Liver (tissue), 9 donors: Measurements from ENCODE around the gene NSFL1C. TPM values are rescaled to one million over a fixed set of nuclear protein-coding genes. Genes with fewer than 3 reads are reported as not detected.
A peak's percentile ranks its signal among the peaks of the same experiment; 100 is the strongest.

ENCODE experiments used
- DNase-seq: peaks from one replicate; pipeline ENCODE4 v3.0.0-alpha.2; 2017; ENCODE audit warnings: low spot score
- H3K27ac ChIP-seq, 2 donors: one replicate each; pipeline ENCODE4 v1.7.0; 2013; ENCODE audit warnings: inconsistent platforms in 2 of 2, low read length in 2 of 2, control low read depth in 1 of 2, low read depth in 1 of 2, mild to moderate bottlenecking in 1 of 2
- H3K27me3 ChIP-seq, 4 donors: one replicate each; pipeline versions ENCODE4 v1.6.1 to v1.7.0; 2013; ENCODE audit warnings: low read length in 3 of 4, inconsistent platforms in 1 of 4, mild to moderate bottlenecking in 1 of 4, moderate library complexity in 1 of 4; ENCODE audit not compliant: control insufficient read depth in 4 of 4, insufficient read depth in 4 of 4
- H3K36me3 ChIP-seq, 4 donors: one replicate each; pipeline versions ENCODE4 v1.6.1 to v1.7.0; 2013; ENCODE audit warnings: low read length in 3 of 4, mild to moderate bottlenecking in 3 of 4, low read depth in 1 of 4, moderate library complexity in 1 of 4; ENCODE audit not compliant: control insufficient read depth in 4 of 4, insufficient read depth in 3 of 4
- H3K4me1 ChIP-seq, 4 donors: one replicate each; pipeline versions ENCODE4 v1.6.1 to v1.7.0; 2013; ENCODE audit warnings: low read length in 3 of 4, mild to moderate bottlenecking in 3 of 4, moderate library complexity in 1 of 4; ENCODE audit not compliant: control insufficient read depth in 4 of 4, insufficient read depth in 4 of 4
- H3K4me3 ChIP-seq, 3 donors: one replicate each; pipeline versions ENCODE4 v1.6.1 to v1.7.0; 2013; ENCODE audit warnings: low read length in 3 of 3, control low read depth in 1 of 3, low read depth in 1 of 3, mild to moderate bottlenecking in 1 of 3
- H3K9ac ChIP-seq, 2 donors: one replicate each; pipeline ENCODE4 v1.7.0; 2013; ENCODE audit warnings: low read length in 2 of 2, mild to moderate bottlenecking in 2 of 2, moderate library complexity in 2 of 2, control low read depth in 1 of 2, low read depth in 1 of 2
- H3K9me3 ChIP-seq, 4 donors: one replicate each; pipeline versions ENCODE4 v1.6.1 to v1.7.0; 2013; ENCODE audit warnings: low read length in 3 of 4; ENCODE audit not compliant: control insufficient read depth in 4 of 4
- ATF3 ChIP-seq: IDR thresholded peaks from 2 replicates; pipeline ENCODE4 v1.6.1; 2016; ENCODE audit warnings: antibody characterized with exemption
- EGR1 ChIP-seq, 2 donors: IDR thresholded peaks; 2 replicates each; pipeline ENCODE4 v1.6.1; 2016 to 2018; ENCODE audit warnings: antibody characterized with exemption in 2 of 2, low read depth in 2 of 2
- FOXA1 ChIP-seq: IDR thresholded peaks from 2 replicates; pipeline ENCODE4 v1.6.1; 2016; ENCODE audit warnings: antibody characterized with exemption
- FOXA2 ChIP-seq: IDR thresholded peaks from 2 replicates; pipeline ENCODE4 v1.6.1; 2016; ENCODE audit warnings: antibody characterized with exemption
- HNF4A ChIP-seq, 2 donors: conservative IDR thresholded peaks; 2 replicates each; pipeline ENCODE4 v1.6.1; 2016; ENCODE audit warnings: antibody characterized with exemption in 2 of 2, mild to moderate bottlenecking in 2 of 2
- HNF4G ChIP-seq: IDR thresholded peaks from 2 replicates; pipeline ENCODE4 v1.6.1; 2016; ENCODE audit warnings: antibody characterized with exemption
- JUND ChIP-seq, 2 donors: IDR thresholded peaks; 2 replicates each; pipeline ENCODE4 v1.6.1; 2016; ENCODE audit warnings: antibody characterized with exemption in 2 of 2
- NR2F2 ChIP-seq: IDR thresholded peaks from 2 replicates; pipeline ENCODE4 v1.6.1; 2016; ENCODE audit warnings: antibody characterized with exemption
- RXRA ChIP-seq, 2 donors: IDR thresholded peaks; 2 replicates each; pipeline ENCODE4 v1.6.1; 2017 to 2018; ENCODE audit warnings: antibody characterized with exemption in 2 of 2, mild to moderate bottlenecking in 1 of 2
- SP1 ChIP-seq: IDR thresholded peaks from 2 replicates; pipeline ENCODE4 v1.6.1; 2018; ENCODE audit warnings: antibody characterized with exemption, mild to moderate bottlenecking
- TAF1 ChIP-seq: conservative IDR thresholded peaks from 2 replicates; pipeline ENCODE4 v1.6.1; 2016; ENCODE audit warnings: antibody characterized with exemption, mild to moderate bottlenecking
- YY1 ChIP-seq: IDR thresholded peaks from 2 replicates; pipeline ENCODE4 v1.6.1; 2016; ENCODE audit warnings: antibody characterized with exemption, mild to moderate bottlenecking
- WGBS: extraction: QIAGEN DNeasy Blood & Tissue Kit; methylation state at CpG from one replicate; pipeline ENCODE4 v1.1.7; 2013; 5-methylcytosine and 5-hydroxymethylcytosine counted together
- polyA plus RNA-seq, 2 donors: library from polyadenylated mRNA; stranded (reverse) in 1 of 2; unstranded in 1 of 2; fragments of 200-250 nt in 1 of 2; fragments of >200 nt in 1 of 2; fragmentation: Nextera tagmentation in 1 of 2; extraction: Ambion mirVana in 1 of 2; gene quantifications; one replicate each; pipeline versions ENCODE4 v1.2.1 to v1.2.3, GENCODE V29; 2013 to 2015
- total RNA-seq, 2 donors: library from RNA; depleted of rRNA; stranded (reverse); fragments of >200 nt; gene quantifications; one replicate each; pipeline ENCODE4 v1.2.3, GENCODE V29; 2014
- TF ChIP-seq, protein P1 (sequence below): IDR thresholded peaks from 2 replicates; pipeline ENCODE4 v1.6.1; 2016; ENCODE audit warnings: antibody characterized with exemption, mild to moderate bottlenecking
- TF ChIP-seq, protein P2 (sequence below): IDR thresholded peaks from 2 replicates; pipeline ENCODE4 v1.6.1; 2016; ENCODE audit warnings: antibody characterized with exemption
- TF ChIP-seq, protein P3 (sequence below): fragments of 150-350 bp; IDR thresholded peaks from 2 replicates; pipeline ENCODE4 v1.5.1; 2017; ENCODE audit warnings: improper control_type of control experiment, low read depth, low read length; ENCODE audit not compliant: missing input control
- TF ChIP-seq, protein P4 (sequence below): IDR thresholded peaks from 2 replicates; pipeline ENCODE4 v1.6.1; 2016; ENCODE audit warnings: antibody characterized with exemption
- donor health status: healthy.
- donor health status: healthy.
- donor health status: healthy.
- donor health status: healthy.
- donor health status: healthy.

Gene NSFL1C
- total and polyA plus RNA-seq, 4 donors, result 13.7 to 49.0 (median 34.7) TPM

DNA sequence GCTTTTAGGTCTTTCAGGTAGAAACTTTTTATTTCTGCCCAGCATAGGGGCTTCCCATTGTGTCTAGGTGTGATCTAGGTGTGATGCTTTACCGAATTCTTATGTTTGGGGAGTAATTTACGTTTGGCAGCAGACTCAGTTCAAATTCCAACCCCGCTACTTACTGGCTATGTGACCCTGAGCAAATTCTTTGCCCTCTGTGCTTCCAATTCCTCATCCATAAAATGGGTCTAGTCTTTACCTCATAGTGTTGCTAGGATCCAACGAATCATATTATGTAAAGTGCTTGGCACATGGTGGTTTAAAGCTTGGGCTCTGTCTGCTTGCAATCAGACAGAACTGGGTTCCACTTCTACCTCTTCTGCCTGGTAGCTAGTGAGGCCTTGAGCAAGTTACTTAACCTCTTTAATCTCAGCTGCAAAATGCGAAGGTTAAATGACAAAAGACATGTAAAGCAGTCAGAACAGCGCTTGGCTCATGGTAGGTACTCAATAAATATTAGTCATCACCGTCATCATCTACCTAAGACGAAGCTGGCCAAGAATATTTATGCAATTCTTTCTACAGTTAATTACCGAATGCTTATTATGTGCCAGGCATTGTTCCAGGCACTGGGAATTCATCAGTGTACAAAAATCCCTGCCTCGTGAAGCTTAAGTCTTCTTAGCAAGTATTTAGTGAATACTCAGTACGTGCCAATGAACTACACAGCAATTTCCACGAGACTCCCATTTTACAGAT lies 1.0 kb downstream of the NSFL1C start:
- WGBS, result 31% methylated on average over 12 of the region's 12 CpGs
- Histone ChIP-seq H3K4me3 (peak overlapping the region; percentile 74 to 94 (median 93)), H3K27ac (peak overlapping the region; percentile 79 to 81), H3K9ac (peak overlapping the region; percentile 16 to 64), H3K9me3 (no peaks in the 10 kb centered on the region), H3K27me3 (no peaks in the 10 kb centered on the region), H3K36me3 (peaks cover 3 to 12% (median 7%) of the 10 kb centered on the region in 4 donors), H3K4me1 (peaks cover 8 to 38% (median 30%) of the 10 kb centered on the region in 4 donors)
- no peak for DNase-seq
- TF ChIP-seq NR2F2 (no peak), FOXA2 (no peak), EGR1 (IDR thresholded peaks at IDR 0.05; ENCODE audit: low read depth in 2 of 2) (no peak), JUND (IDR thresholded peaks at IDR 0.05) (no peak), HNF4A (conservative IDR thresholded peaks at IDR 0.05) (no peak), FOXA1 (no peak), TAF1 (no peak), HNF4G (no peak), RXRA (IDR thresholded peaks at IDR 0.05) (no peak), ATF3 (no peak)
- TF ChIP-seq, protein P1, sequence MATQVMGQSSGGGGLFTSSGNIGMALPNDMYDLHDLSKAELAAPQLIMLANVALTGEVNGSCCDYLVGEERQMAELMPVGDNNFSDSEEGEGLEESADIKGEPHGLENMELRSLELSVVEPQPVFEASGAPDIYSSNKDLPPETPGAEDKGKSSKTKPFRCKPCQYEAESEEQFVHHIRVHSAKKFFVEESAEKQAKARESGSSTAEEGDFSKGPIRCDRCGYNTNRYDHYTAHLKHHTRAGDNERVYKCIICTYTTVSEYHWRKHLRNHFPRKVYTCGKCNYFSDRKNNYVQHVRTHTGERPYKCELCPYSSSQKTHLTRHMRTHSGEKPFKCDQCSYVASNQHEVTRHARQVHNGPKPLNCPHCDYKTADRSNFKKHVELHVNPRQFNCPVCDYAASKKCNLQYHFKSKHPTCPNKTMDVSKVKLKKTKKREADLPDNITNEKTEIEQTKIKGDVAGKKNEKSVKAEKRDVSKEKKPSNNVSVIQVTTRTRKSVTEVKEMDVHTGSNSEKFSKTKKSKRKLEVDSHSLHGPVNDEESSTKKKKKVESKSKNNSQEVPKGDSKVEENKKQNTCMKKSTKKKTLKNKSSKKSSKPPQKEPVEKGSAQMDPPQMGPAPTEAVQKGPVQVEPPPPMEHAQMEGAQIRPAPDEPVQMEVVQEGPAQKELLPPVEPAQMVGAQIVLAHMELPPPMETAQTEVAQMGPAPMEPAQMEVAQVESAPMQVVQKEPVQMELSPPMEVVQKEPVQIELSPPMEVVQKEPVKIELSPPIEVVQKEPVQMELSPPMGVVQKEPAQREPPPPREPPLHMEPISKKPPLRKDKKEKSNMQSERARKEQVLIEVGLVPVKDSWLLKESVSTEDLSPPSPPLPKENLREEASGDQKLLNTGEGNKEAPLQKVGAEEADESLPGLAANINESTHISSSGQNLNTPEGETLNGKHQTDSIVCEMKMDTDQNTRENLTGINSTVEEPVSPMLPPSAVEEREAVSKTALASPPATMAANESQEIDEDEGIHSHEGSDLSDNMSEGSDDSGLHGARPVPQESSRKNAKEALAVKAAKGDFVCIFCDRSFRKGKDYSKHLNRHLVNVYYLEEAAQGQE, result no peak
- TF ChIP-seq, protein P2, sequence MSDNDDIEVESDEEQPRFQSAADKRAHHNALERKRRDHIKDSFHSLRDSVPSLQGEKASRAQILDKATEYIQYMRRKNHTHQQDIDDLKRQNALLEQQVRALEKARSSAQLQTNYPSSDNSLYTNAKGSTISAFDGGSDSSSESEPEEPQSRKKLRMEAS, result no peak
- TF ChIP-seq, protein P3, sequence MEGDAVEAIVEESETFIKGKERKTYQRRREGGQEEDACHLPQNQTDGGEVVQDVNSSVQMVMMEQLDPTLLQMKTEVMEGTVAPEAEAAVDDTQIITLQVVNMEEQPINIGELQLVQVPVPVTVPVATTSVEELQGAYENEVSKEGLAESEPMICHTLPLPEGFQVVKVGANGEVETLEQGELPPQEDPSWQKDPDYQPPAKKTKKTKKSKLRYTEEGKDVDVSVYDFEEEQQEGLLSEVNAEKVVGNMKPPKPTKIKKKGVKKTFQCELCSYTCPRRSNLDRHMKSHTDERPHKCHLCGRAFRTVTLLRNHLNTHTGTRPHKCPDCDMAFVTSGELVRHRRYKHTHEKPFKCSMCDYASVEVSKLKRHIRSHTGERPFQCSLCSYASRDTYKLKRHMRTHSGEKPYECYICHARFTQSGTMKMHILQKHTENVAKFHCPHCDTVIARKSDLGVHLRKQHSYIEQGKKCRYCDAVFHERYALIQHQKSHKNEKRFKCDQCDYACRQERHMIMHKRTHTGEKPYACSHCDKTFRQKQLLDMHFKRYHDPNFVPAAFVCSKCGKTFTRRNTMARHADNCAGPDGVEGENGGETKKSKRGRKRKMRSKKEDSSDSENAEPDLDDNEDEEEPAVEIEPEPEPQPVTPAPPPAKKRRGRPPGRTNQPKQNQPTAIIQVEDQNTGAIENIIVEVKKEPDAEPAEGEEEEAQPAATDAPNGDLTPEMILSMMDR, result no peak

- no peaks in the 10 kb centered on the region for H3K9me3 ChIP-seq
- H3K4me1 ChIP-seq, result peaks cover 2 to 31% (median 26%) of the 10 kb centered on the region in 4 donors
- no peak overlapping the region for H3K9ac ChIP-seq
- peaks cover 3 to 23% (median 18%) of the 10 kb centered on the region in 4 donors for H3K36me3 ChIP-seq
- H3K4me3 ChIP-seq, result no peak overlapping the region
- WGBS, result 98% methylated on average over 9 of the region's 9 CpGs
- no peaks in the 10 kb centered on the region for H3K27me3 ChIP-seq
- no peak overlapping the region for H3K27ac ChIP-seq
- DNase-seq, result peak; percentile 5
- no peak for TF ChIP-seq TAF1
- no peak for TF ChIP-seq YY1
- TF ChIP-seq HNF4G, result no peak
- no peak for TF ChIP-seq SP1
- TF ChIP-seq EGR1 (IDR thresholded peaks at IDR 0.05; ENCODE audit: low read depth in 2 of 2), result no peak
- no peak for TF ChIP-seq FOXA1
- TF ChIP-seq, protein P1, result no peak
- TF ChIP-seq, protein P2, result no peak
- TF ChIP-seq, protein P4, sequence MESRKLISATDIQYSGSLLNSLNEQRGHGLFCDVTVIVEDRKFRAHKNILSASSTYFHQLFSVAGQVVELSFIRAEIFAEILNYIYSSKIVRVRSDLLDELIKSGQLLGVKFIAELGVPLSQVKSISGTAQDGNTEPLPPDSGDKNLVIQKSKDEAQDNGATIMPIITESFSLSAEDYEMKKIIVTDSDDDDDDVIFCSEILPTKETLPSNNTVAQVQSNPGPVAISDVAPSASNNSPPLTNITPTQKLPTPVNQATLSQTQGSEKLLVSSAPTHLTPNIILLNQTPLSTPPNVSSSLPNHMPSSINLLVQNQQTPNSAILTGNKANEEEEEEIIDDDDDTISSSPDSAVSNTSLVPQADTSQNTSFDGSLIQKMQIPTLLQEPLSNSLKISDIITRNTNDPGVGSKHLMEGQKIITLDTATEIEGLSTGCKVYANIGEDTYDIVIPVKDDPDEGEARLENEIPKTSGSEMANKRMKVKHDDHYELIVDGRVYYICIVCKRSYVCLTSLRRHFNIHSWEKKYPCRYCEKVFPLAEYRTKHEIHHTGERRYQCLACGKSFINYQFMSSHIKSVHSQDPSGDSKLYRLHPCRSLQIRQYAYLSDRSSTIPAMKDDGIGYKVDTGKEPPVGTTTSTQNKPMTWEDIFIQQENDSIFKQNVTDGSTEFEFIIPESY, result no peak
- TF ChIP-seq RXRA (IDR thresholded peaks at IDR 0.05), result no peak
- TF ChIP-seq HNF4A (conservative IDR thresholded peaks at IDR 0.05), result no peak
- no peak for TF ChIP-seq JUND (IDR thresholded peaks at IDR 0.05)
Observed at GRCh38 chr20:1463971-1464570, 2.6 kb downstream of the NSFL1C start.
